HCT116 (cell line): ENCODE data around the gene CAPS. TPM values are rescaled to one million over a fixed set of nuclear protein-coding genes. Genes with fewer than 3 reads are reported as not detected.

Experiments used
- ATAC-seq: fragments of 200-7000 bp; cut with Tn5 transposase; 2 replicates; pipeline ENCODE4 v1.9.1; 2020; ENCODE audit warnings: mild to moderate bottlenecking, moderate library complexity
- BruUV-seq: library from RNA; stranded (reverse); fragments of 400-500 nt; replicated peaks from 2 replicates; lab custom pipeline; 2021; lab: Mats Ljungman, UMichigan
- CTCF ChIA-PET: fragments of 300-600 bp; sonication (Branson Sonifier 250); formaldehyde crosslinking; loops from one replicate; lab custom pipeline; 2021; ENCODE audit warnings: antibody characterized with exemption; lab: Charles Lee
- POLR2A ChIA-PET: fragments of 300-600, 350-600 bp; sonication (Branson Sonifier 250); formaldehyde crosslinking; loops from one replicate; lab custom pipeline; 2021; ENCODE audit warnings: antibody characterized with exemption; lab: Charles Lee
- RAD21 ChIA-PET, 2 experiments: fragments of 300-600 bp; sonication (Branson Sonifier 250); formaldehyde crosslinking; loops; one replicate each; lab custom pipeline; 2023; ENCODE audit warnings: low total read pairs in 2 of 2; ENCODE audit not compliant: uncharacterized antibody in 2 of 2, unreplicated experiment in 2 of 2, low non-redundant PET in 1 of 2; lab: Charles Lee
- DNase-seq: peaks from one replicate; pipeline ENCODE4 v3.0.0-alpha.2; 2010; ENCODE audit warnings: low read depth, low spot score
- H2AFZ ChIP-seq: fragments of 200-600 bp; shearing (Covaris generic), sonication (generic); 2 replicates; pipeline ENCODE4 v1.6.1; 2017; ENCODE audit warnings: low read depth, mixed run types, mixed read lengths, antibody characterized with exemption, low read length; ENCODE audit not compliant: poor library complexity, severe bottlenecking
- H3K27ac ChIP-seq: 2 replicates; pipeline ENCODE4 v1.5.1; 2012; ENCODE audit warnings: low read depth, low read length
- H3K27me3 ChIP-seq: fragments of 200-600 bp; sonication (generic); 2 replicates; pipeline ENCODE4 v1.6.1; 2016; ENCODE audit warnings: mixed run types, low read length, mixed read lengths; ENCODE audit not compliant: insufficient read depth
- H3K36me3 ChIP-seq, 2 experiments: fragments of 200-500 bp in 1 of 2; fragments of 200-600 bp in 1 of 2; sonication (Bioruptor generic) in 1 of 2; sonication (generic) in 1 of 2; 2 replicates each; pipeline versions ENCODE4 v1.5.1 to v1.6.1; 2014 to 2016; ENCODE audit warnings: low read length in 2 of 2, inconsistent platforms in 1 of 2, mixed read lengths in 1 of 2, mixed run types in 1 of 2; ENCODE audit not compliant: insufficient read depth in 2 of 2, control insufficient read depth in 1 of 2
- H3K4me1 ChIP-seq, 2 experiments: fragments of 200-600 bp in 1 of 2; sonication (generic) in 1 of 2; 2 replicates each; pipeline versions ENCODE4 v1.5.1 to v1.6.1; 2012 to 2017; ENCODE audit warnings: low read length in 2 of 2, inconsistent platforms in 1 of 2, mild to moderate bottlenecking in 1 of 2, mixed read lengths in 1 of 2, mixed run types in 1 of 2, moderate library complexity in 1 of 2; ENCODE audit not compliant: insufficient read depth in 2 of 2, control insufficient read depth in 1 of 2
- H3K4me2 ChIP-seq: fragments of 200-600 bp; sonication (generic); 2 replicates; pipeline ENCODE4 v1.6.1; 2017; ENCODE audit warnings: mixed run types, low read length, mixed read lengths
- H3K4me3 ChIP-seq, 2 experiments: fragments of 200-600 bp in 1 of 2; sonication (generic) in 1 of 2; replicated peaks in 1 of 2; 2 replicates each; pipeline ENCODE4 v1.5.1; 2011 to 2016; ENCODE audit warnings: low read length in 2 of 2, control low read depth in 1 of 2, low read depth in 1 of 2, mild to moderate bottlenecking in 1 of 2, mixed read lengths in 1 of 2, mixed run types in 1 of 2
- H3K79me2 ChIP-seq: fragments of 200-600 bp; sonication (generic); 2 replicates; pipeline ENCODE4 v1.6.1; 2017; ENCODE audit warnings: mild to moderate bottlenecking, mixed run types, low read length, moderate library complexity, mixed read lengths; ENCODE audit not compliant: insufficient read depth
- H3K9ac ChIP-seq: fragments of 200-600 bp; sonication (generic); 2 replicates; pipeline ENCODE4 v1.6.1; 2016; ENCODE audit warnings: low read length, mixed read lengths
- H3K9me2 ChIP-seq: fragments of 200-600 bp; sonication (generic), shearing (Covaris generic); 2 replicates; pipeline ENCODE4 v1.6.1; 2017; ENCODE audit warnings: mixed run types, mild to moderate bottlenecking, moderate library complexity; ENCODE audit not compliant: insufficient read depth
- H3K9me3 ChIP-seq, 2 experiments: fragments of 200-500 bp in 1 of 2; fragments of 200-600 bp in 1 of 2; sonication (Bioruptor generic) in 1 of 2; sonication (generic) in 1 of 2; 2 replicates each; pipeline ENCODE4 v1.6.1; 2014 to 2017; ENCODE audit warnings: low read length in 2 of 2, mixed read lengths in 2 of 2, inconsistent platforms in 1 of 2, low read depth in 1 of 2, mild to moderate bottlenecking in 1 of 2, mixed run types in 1 of 2, moderate library complexity in 1 of 2; ENCODE audit not compliant: control insufficient read depth in 1 of 2, insufficient read depth in 1 of 2
- H4K20me1 ChIP-seq: fragments of 200-600 bp; sonication (generic), shearing (Covaris generic); 2 replicates; pipeline ENCODE4 v1.6.1; 2017; ENCODE audit warnings: mixed run types, mild to moderate bottlenecking, moderate library complexity; ENCODE audit not compliant: insufficient read depth
- EZH2 ChIP-seq: fragments of 200-600 bp; sonication (generic); IDR thresholded peaks from 2 replicates; pipeline ENCODE4 v1.6.1; 2017; ENCODE audit warnings: antibody characterized with exemption, mixed run types
- EZH2phosphoT487 ChIP-seq: fragments of 200-600 bp; IDR thresholded peaks from 2 replicates; pipeline ENCODE4 v1.6.1; 2018; ENCODE audit warnings: antibody characterized with exemption, borderline replicate concordance
- JUND ChIP-seq: IDR thresholded peaks from 2 replicates; pipeline ENCODE4 v1.6.1; 2012
- MAX ChIP-seq: IDR thresholded peaks from 2 replicates; pipeline ENCODE4 v1.6.1; 2012
- POLR2A ChIP-seq: IDR thresholded peaks from 2 replicates; pipeline ENCODE4 v1.7.0; 2011; ENCODE audit warnings: borderline replicate concordance; ENCODE audit not compliant: insufficient read depth, insufficient read length; ENCODE audit errors: extremely low read depth
- POLR2AphosphoS5 ChIP-seq: IDR thresholded peaks from 2 replicates; pipeline ENCODE4 v1.6.1; 2011; ENCODE audit warnings: mild to moderate bottlenecking, low read depth, low read length, moderate library complexity
- RAD21 ChIP-seq: IDR thresholded peaks from 2 replicates; pipeline ENCODE4 v1.6.1; 2012; ENCODE audit warnings: low read depth, mild to moderate bottlenecking
- REST ChIP-seq: IDR thresholded peaks from 2 replicates; pipeline ENCODE4 v1.6.1; 2012; ENCODE audit warnings: low read depth
- SIN3A ChIP-seq: IDR thresholded peaks from 2 replicates; pipeline ENCODE4 v1.6.1; 2012; ENCODE audit warnings: low read depth
- SRF ChIP-seq: IDR thresholded peaks from 2 replicates; pipeline ENCODE4 v1.6.1; 2012; ENCODE audit warnings: low read depth
- YY1 ChIP-seq: IDR thresholded peaks from 2 replicates; pipeline ENCODE4 v1.6.1; 2011; ENCODE audit warnings: low read length, low read depth, moderate library complexity, mild to moderate bottlenecking; ENCODE audit not compliant: insufficient replicate concordance; ENCODE audit errors: extremely low read depth
- ZBTB33 ChIP-seq: IDR thresholded peaks from 2 replicates; pipeline ENCODE4 v1.6.1; 2011; ENCODE audit warnings: mild to moderate bottlenecking, low read length, moderate library complexity; ENCODE audit not compliant: insufficient replicate concordance; ENCODE audit errors: extremely low read depth
- ZFX ChIP-seq: fragments of 450-650 bp; IDR thresholded peaks from 2 replicates; pipeline ENCODE4 v1.6.1; 2017
- intact Hi-C: fragments of 100-400 bp; cut with micrococcal nuclease; formaldehyde crosslinking; loops from 2 replicates; pipeline ENCODE4 v1.10.0; 2022
- total RNA-seq: library from RNA; stranded (reverse); gene quantifications from one replicate; pipeline ENCODE4 v1.2.1, GENCODE V29; 2021; ENCODE audit not compliant: unreplicated experiment

Gene CAPS
- total RNA-seq, 1 experiment from 2014 or later = 2.5 TPM

- no peak overlapping the region for H2AFZ ChIP-seq
- intact Hi-C loops = no loop called here
- no peak overlapping the region for H3K9ac ChIP-seq
- ATAC-seq (no peak), DNase-seq (no peak)
- H3K9me2 ChIP-seq = no peaks in the 10 kb centered on the region
- peaks cover 2 to 7% of the 10 kb centered on the region in 2 experiments; a peak in 1 of 4 replicates for H3K36me3 ChIP-seq
- H3K4me3 ChIP-seq = no peak overlapping the region
- ChIA-PET POLR2A (no interaction called here), CTCF (interaction anchor here (1.0 kb wide), 1 partner anchor 91 kb away, joined by 4 read pairs; no protein-coding TSS in a partner anchor), RAD21 (no interaction called here)
- no peaks in the 10 kb centered on the region for H3K9me3 ChIP-seq
- H3K4me2 ChIP-seq = no peak overlapping the region
- peaks cover 24% of the 10 kb centered on the region for H3K79me2 ChIP-seq
- no TSS peak for BruUV-seq
- H3K27ac ChIP-seq = no peak overlapping the region
- H4K20me1 ChIP-seq = no peaks in the 10 kb centered on the region
- no peaks in the 10 kb centered on the region for H3K27me3 ChIP-seq
- TF ChIP-seq ZFX = no peak
- no peak for TF ChIP-seq POLR2AphosphoS5
- TF ChIP-seq EZH2phosphoT487 = no peak
- TF ChIP-seq MAX = no peak
- TF ChIP-seq YY1 = no peak
- no peak for TF ChIP-seq SIN3A
- TF ChIP-seq REST = no peak
- TF ChIP-seq EZH2 = no peak
- no peak for TF ChIP-seq SRF
- no peak for TF ChIP-seq JUND
- no peak for TF ChIP-seq ZBTB33
- no peak for TF ChIP-seq RAD21
- TF ChIP-seq POLR2A = no peak
- H3K4me1 ChIP-seq = peaks cover 0 to 3% of the 10 kb centered on the region in 2 experiments; a peak in 1 of 4 replicates
Measured at GRCh38 chr19:5894704-5895349, 19.2 kb upstream of the CAPS start.
